Breast epithelium (tissue), 3 donors: ENCODE data around the gene SATB1.

Experiments
- CTCF ChIP-seq, 3 donors: fragments of 450-650 bp; IDR thresholded peaks; one replicate each; pipeline ENCODE4 v1.5.1; 2016 to 2017; ENCODE audit warnings: antibody characterized with exemption in 3 of 3, mild to moderate bottlenecking in 3 of 3, moderate library complexity in 3 of 3
- POLR2AphosphoS5 ChIP-seq, 3 donors: sonication (generic); formaldehyde crosslinking; IDR thresholded peaks; one replicate each; pipeline ENCODE4 v1.6.1; 2017; ENCODE audit warnings: antibody characterized with exemption in 3 of 3

GRCh38 chr3:18425641-18426257 is 610 bp upstream of the SATB1 start:
- no peak for TF ChIP-seq CTCF (IDR thresholded peaks at IDR 0.05)
- no peak for TF ChIP-seq POLR2AphosphoS5 (IDR thresholded peaks at IDR 0.05)
